ENCODE data around the gene BICD1.

DNA sequence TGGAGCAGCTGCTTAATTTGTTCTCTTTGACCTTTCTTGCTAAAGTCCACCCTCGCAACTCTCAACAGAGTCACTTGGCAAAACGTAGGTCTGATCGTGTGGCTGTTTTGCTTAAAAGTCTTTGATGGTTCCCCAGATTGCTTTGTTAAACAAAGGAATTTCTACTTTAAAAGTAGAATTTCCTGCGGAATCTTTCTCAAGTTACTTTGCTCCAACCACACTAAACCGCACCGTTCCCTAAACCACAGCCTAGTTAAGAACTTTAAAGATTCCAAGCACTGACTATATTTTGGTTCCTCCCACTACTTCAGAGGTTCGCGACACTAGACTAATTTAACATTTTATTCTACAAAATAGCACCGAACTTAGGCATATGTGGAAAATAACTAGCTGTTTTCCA is 177.9 kb downstream of the BICD1 start:
- TF ChIP-seq, protein P1, sequence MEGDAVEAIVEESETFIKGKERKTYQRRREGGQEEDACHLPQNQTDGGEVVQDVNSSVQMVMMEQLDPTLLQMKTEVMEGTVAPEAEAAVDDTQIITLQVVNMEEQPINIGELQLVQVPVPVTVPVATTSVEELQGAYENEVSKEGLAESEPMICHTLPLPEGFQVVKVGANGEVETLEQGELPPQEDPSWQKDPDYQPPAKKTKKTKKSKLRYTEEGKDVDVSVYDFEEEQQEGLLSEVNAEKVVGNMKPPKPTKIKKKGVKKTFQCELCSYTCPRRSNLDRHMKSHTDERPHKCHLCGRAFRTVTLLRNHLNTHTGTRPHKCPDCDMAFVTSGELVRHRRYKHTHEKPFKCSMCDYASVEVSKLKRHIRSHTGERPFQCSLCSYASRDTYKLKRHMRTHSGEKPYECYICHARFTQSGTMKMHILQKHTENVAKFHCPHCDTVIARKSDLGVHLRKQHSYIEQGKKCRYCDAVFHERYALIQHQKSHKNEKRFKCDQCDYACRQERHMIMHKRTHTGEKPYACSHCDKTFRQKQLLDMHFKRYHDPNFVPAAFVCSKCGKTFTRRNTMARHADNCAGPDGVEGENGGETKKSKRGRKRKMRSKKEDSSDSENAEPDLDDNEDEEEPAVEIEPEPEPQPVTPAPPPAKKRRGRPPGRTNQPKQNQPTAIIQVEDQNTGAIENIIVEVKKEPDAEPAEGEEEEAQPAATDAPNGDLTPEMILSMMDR (IDR thresholded peaks at IDR 0.05) = no peak
- TF ChIP-seq POLR2AphosphoS5 (IDR thresholded peaks at IDR 0.05) = no peak
- no peak for TF ChIP-seq POLR2A (IDR thresholded peaks at IDR 0.05)
